PC-3 (cell line): ENCODE data around the gene CILP. TPM values are rescaled to one million over a fixed set of nuclear protein-coding genes. Genes with fewer than 3 reads are reported as not detected.

Experiments used
- ATAC-seq: fragments of 200-7000 bp; cut with Tn5 transposase; 2 replicates; pipeline ENCODE4 v1.9.1; 2020; ENCODE audit warnings: mild to moderate bottlenecking, moderate library complexity
- BruUV-seq: library from RNA; stranded (reverse); fragments of 400-500 nt; replicated peaks from 2 replicates; lab custom pipeline; 2021; lab: Mats Ljungman, UMichigan
- CTCF ChIA-PET: fragments of 300-600 bp; sonication (Branson Sonifier 250); formaldehyde crosslinking; loops from one replicate; lab custom pipeline; 2022; ENCODE audit warnings: antibody characterized with exemption; lab: Charles Lee
- POLR2A ChIA-PET: fragments of 300-600 bp; sonication (Branson Sonifier 250); formaldehyde crosslinking; loops from one replicate; lab custom pipeline; 2022; ENCODE audit warnings: antibody characterized with exemption; ENCODE audit not compliant: unreplicated experiment; lab: Charles Lee
- DNase-seq: peaks from one replicate; pipeline ENCODE4 v3.0.0-alpha.2; 2015
- H2AFZ ChIP-seq: fragments of 300-600 bp; sonication (generic); 2 replicates; pipeline ENCODE4 v1.6.0; 2016; ENCODE audit warnings: antibody characterized with exemption, low read length
- H3F3A ChIP-seq: fragments of 300-600 bp; sonication (generic); one replicate; pipeline ENCODE4 v1.6.0; 2017; ENCODE audit warnings: antibody characterized with exemption, low read length, control low read depth, mild to moderate bottlenecking; ENCODE audit not compliant: unreplicated experiment
- H3K27ac ChIP-seq: fragments of 300-600 bp; sonication (generic); 2 replicates; pipeline ENCODE4 v1.5.1; 2016; ENCODE audit warnings: mild to moderate bottlenecking, low read length
- H3K27me3 ChIP-seq: fragments of 300-600 bp; sonication (generic); 2 replicates; pipeline ENCODE4 v1.6.1; 2016; ENCODE audit warnings: low read length, mixed read lengths
- H3K36me3 ChIP-seq: fragments of 300-600 bp; sonication (generic); 2 replicates; pipeline ENCODE4 v1.6.1; 2016; ENCODE audit warnings: low read depth, mixed run types, low read length, mixed read lengths
- H3K4me1 ChIP-seq: fragments of 300-600 bp; sonication (generic); 2 replicates; pipeline ENCODE4 v1.5.1; 2016; ENCODE audit warnings: low read length; ENCODE audit not compliant: insufficient read depth
- H3K4me2 ChIP-seq: fragments of 300-600 bp; sonication (generic); 2 replicates; pipeline ENCODE4 v1.6.0; 2016; ENCODE audit warnings: low read length
- H3K4me3 ChIP-seq: fragments of 300-600 bp; sonication (generic); 2 replicates; pipeline ENCODE4 v1.5.1; 2016; ENCODE audit warnings: mild to moderate bottlenecking, low read length, mixed read lengths
- H3K79me2 ChIP-seq: fragments of 300-600 bp; sonication (generic); 2 replicates; pipeline ENCODE4 v1.6.1; 2017; ENCODE audit warnings: low read length, mixed read lengths
- H3K9ac ChIP-seq: fragments of 300-600 bp; sonication (generic); 2 replicates; pipeline ENCODE4 v1.6.0; 2016; ENCODE audit warnings: mild to moderate bottlenecking, low read length
- H3K9me2 ChIP-seq: fragments of 300-600 bp; sonication (generic); replicated peaks from 2 replicates; pipeline ENCODE4 v1.6.1; 2016; ENCODE audit warnings: mixed run types, low read length, mixed read lengths
- H3K9me3 ChIP-seq: fragments of 300-600 bp; sonication (generic); 2 replicates; pipeline ENCODE4 v1.6.1; 2016; ENCODE audit warnings: low read length, mixed read lengths
- H4K20me1 ChIP-seq: fragments of 300-600 bp; sonication (generic); 2 replicates; pipeline ENCODE4 v1.6.1; 2016; ENCODE audit warnings: low read length, mixed read lengths
- CTCF ChIP-seq: fragments of 300-600 bp; sonication (generic); conservative IDR thresholded peaks from 2 replicates; pipeline ENCODE4 v1.5.1; 2017; ENCODE audit warnings: antibody characterized with exemption, low read depth, mild to moderate bottlenecking, low read length
- EZH2 ChIP-seq: fragments of 300-600 bp; sonication (generic); IDR thresholded peaks from one replicate; pipeline ENCODE4 v1.6.1; 2017; ENCODE audit warnings: antibody characterized with exemption, mild to moderate bottlenecking, low read length; ENCODE audit not compliant: unreplicated experiment
- EZH2phosphoT487 ChIP-seq: fragments of 300-600 bp; sonication (generic); IDR thresholded peaks from 2 replicates; pipeline ENCODE4 v1.6.1; 2018; ENCODE audit warnings: mild to moderate bottlenecking, antibody characterized with exemption, low read length, borderline replicate concordance
- intact Hi-C: fragments of 100-400 bp; cut with micrococcal nuclease; formaldehyde crosslinking; loops from 2 replicates; pipeline ENCODE4 v1.9.0; 2023
- total RNA-seq: library from RNA; depleted of rRNA; stranded (reverse); fragments of >200 nt; gene quantifications from 2 replicates; pipeline ENCODE4 v1.2.3, GENCODE V29; 2014

The CILP gene
- total RNA-seq, 1 experiment from 2014 or later, result not detected

GRCh38 chr15:65171428-65171827, 39.8 kb downstream of the CILP start:
- H3F3A ChIP-seq, result no peaks in the 10 kb centered on the region
- ChIA-PET CTCF (interaction anchor here (0.6 to 0.7 kb wide), 2 partner anchors 62 to 138 kb away, joined by 3 read pairs; no protein-coding TSS in a partner anchor), POLR2A (no interaction called here)

DNA sequence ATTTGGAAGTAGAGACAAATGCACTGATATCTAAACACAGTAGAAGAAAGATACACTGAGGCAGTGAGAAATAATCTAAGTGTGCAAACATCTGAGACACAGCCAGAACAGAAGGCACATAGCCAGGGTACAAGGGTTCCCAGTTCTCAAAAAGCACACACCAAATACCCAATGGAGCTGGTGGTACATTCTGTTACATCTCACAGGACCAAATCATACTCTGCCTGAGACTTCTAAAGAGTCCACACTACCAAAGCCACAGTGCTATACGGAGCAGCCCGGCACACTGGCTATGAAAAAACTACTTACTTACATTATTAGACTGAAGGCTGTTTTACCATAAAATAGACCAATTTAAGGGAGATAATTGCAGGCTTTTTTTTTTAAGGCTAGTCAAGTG, 45.4 kb downstream of the CILP start:
- peaks cover 4% of the 10 kb centered on the region; the same call in 1 of the 2 replicates for H3K36me3 ChIP-seq
- intact Hi-C loops, result no loop called here

More at GRCh38 chr15:65171428-65171827, 39.8 kb downstream of the CILP start:
- Histone ChIP-seq H3K9me3 (no peaks in the 10 kb centered on the region), H3K4me2 (0 out of 2 replicates have a peak overlapping the region, but pooled peaks have one; percentile 6), H3K4me3 (no peak overlapping the region), H3K27ac (no peak overlapping the region), H2AFZ (no peak overlapping the region), H4K20me1 (no peaks in the 10 kb centered on the region), H3K4me1 (peaks cover 7% of the 10 kb centered on the region; the same call in 1 of the 2 replicates), H3K79me2 (no peaks in the 10 kb centered on the region), H3K9ac (no peak overlapping the region), H3K36me3 (peaks cover 11% of the 10 kb centered on the region; the same call in 1 of the 2 replicates), H3K9me2 (no peaks in the 10 kb centered on the region), H3K27me3 (no peaks in the 10 kb centered on the region)
- intact Hi-C loops, result no loop called here
- DNase-seq (peak; percentile 56), ATAC-seq (peak; percentile 38; the same call in 1 of the 2 replicates)
- BruUV-seq, result no TSS peak
- TF ChIP-seq EZH2phosphoT487 (no peak), CTCF (no peak), EZH2 (no peak)

More for the DNA sequence above, 45.4 kb downstream of the CILP start:
- Histone ChIP-seq H3K9ac (no peak overlapping the region), H3K27ac (no peak overlapping the region), H3K9me3 (no peaks in the 10 kb centered on the region), H3K27me3 (no peaks in the 10 kb centered on the region), H3K4me3 (no peak overlapping the region), H4K20me1 (no peaks in the 10 kb centered on the region), H3K79me2 (no peaks in the 10 kb centered on the region), H3K9me2 (no peaks in the 10 kb centered on the region), H3F3A (no peaks in the 10 kb centered on the region), H3K4me1 (no peaks in the 10 kb centered on the region), H3K4me2 (no peak overlapping the region), H2AFZ (no peak overlapping the region)
- CTCF ChIA-PET, result no interaction called here
- ATAC-seq, result no peak
- DNase-seq, result no peak
- POLR2A ChIA-PET, result no interaction called here
- TF ChIP-seq EZH2phosphoT487, result no peak
- TF ChIP-seq CTCF, result no peak
- no peak for TF ChIP-seq EZH2
- no TSS peak for BruUV-seq
